Mammary epithelial cell (primary cell): Measurements from ENCODE around the gene TTC39A.

ENCODE experiments used
- EZH2 ChIP-seq: IDR thresholded peaks from 2 replicates; pipeline ENCODE4 v1.6.1; 2012; ENCODE audit warnings: low read length, inconsistent platforms, borderline replicate concordance
- TF ChIP-seq, protein P1 (sequence below), 2 donors: IDR thresholded peaks in 1 of 2; conservative IDR thresholded peaks in 1 of 2; 2 replicates each; pipeline ENCODE4 v1.5.1; 2011 to 2012; ENCODE audit warnings: inconsistent platforms in 2 of 2, low read length in 2 of 2, mild to moderate bottlenecking in 2 of 2, control low read depth in 1 of 2, low read depth in 1 of 2; ENCODE audit not compliant: insufficient read depth in 1 of 2; ENCODE audit errors: extremely low read depth in 1 of 2

DNA sequence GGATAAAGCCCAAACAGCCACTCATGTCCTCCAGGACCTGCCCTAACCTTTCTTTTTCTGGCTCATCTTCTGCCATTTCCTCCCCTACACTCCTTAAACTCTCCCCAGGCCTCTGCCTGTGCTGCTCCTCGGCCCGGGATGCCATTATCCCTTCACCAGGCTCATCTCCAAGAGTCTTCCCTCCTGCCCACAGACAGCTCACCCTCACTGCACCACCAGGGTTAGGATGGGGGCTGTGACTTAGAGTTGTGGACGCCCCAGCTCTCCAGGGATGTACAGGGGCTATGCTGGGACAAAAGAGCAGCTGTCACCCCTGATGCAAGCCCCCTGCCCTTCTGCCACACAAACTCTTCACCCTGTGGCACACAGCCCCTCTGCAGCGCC, 32.0 kb downstream of the TTC39A start:
- TF ChIP-seq, protein P1, sequence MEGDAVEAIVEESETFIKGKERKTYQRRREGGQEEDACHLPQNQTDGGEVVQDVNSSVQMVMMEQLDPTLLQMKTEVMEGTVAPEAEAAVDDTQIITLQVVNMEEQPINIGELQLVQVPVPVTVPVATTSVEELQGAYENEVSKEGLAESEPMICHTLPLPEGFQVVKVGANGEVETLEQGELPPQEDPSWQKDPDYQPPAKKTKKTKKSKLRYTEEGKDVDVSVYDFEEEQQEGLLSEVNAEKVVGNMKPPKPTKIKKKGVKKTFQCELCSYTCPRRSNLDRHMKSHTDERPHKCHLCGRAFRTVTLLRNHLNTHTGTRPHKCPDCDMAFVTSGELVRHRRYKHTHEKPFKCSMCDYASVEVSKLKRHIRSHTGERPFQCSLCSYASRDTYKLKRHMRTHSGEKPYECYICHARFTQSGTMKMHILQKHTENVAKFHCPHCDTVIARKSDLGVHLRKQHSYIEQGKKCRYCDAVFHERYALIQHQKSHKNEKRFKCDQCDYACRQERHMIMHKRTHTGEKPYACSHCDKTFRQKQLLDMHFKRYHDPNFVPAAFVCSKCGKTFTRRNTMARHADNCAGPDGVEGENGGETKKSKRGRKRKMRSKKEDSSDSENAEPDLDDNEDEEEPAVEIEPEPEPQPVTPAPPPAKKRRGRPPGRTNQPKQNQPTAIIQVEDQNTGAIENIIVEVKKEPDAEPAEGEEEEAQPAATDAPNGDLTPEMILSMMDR (conservative IDR thresholded peaks at IDR 0.05 in 1 of 2, IDR thresholded peaks at IDR 0.05 in 1 of 2; ENCODE audit: extremely low read depth in 1 of 2, insufficient read depth in 1 of 2, low read depth in 1 of 2, low read length in 2 of 2) = no peak
- TF ChIP-seq EZH2 = no peak
